HG03280 (cell line): ENCODE data around the gene GPR50.

Experiments
- ATAC-seq: cut with Tn5 transposase; IDR thresholded peaks from one replicate; pipeline ENCODE4 v1.9.1; 2021; ENCODE audit warnings: mild to moderate bottlenecking, moderate library complexity; ENCODE audit not compliant: unreplicated experiment

GPR50 gene

GRCh38 chrX:151176231-151176750, at the start of gene GPR50:
GPR50 (plus strand) TSS chrX:151176584; CDS start chrX:151176722, 138 bp downstream.
- no peak for ATAC-seq

- no peak for ATAC-seq
Measured at GRCh38 chrX:151132531-151132930, 43.9 kb upstream of the GPR50 start.

GRCh38 chrX:151151665-151152267, 24.6 kb upstream of the GPR50 start:
- no peak for ATAC-seq

GRCh38 chrX:151153086-151153485, 23.3 kb upstream of the GPR50 start:
- no peak for ATAC-seq

- ATAC-seq, result no peak
Measured at GRCh38 chrX:151153667-151154066, 22.7 kb upstream of the GPR50 start.

- no peak for ATAC-seq
Measured at GRCh38 chrX:151155234-151155633, 21.1 kb upstream of the GPR50 start.

GRCh38 chrX:151161690-151162089, 14.7 kb upstream of the GPR50 start:
- ATAC-seq, result no peak

- no peak for ATAC-seq
Measured at GRCh38 chrX:151167791-151168345, 8.5 kb upstream of the GPR50 start.

GRCh38 chrX:151169783-151170182, 6.6 kb upstream of the GPR50 start:
- ATAC-seq, result no peak

GRCh38 chrX:151174581-151175282, 1.7 kb upstream of the GPR50 start:
- ATAC-seq, result no peak

- no peak for ATAC-seq
Measured at GRCh38 chrX:151175283-151176062, 911 bp upstream of the GPR50 start.

GRCh38 chrX:151177141-151178027, 1.0 kb downstream of the GPR50 start:
- ATAC-seq, result no peak

- no peak for ATAC-seq
Measured at GRCh38 chrX:151178746-151179145, 2.4 kb downstream of the GPR50 start.

- no peak for ATAC-seq
Measured at GRCh38 chrX:151180400-151180799, 4.0 kb downstream of the GPR50 start.

GRCh38 chrX:151181088-151181487, 4.7 kb downstream of the GPR50 start:
- ATAC-seq, result no peak

- ATAC-seq, result no peak
Measured at GRCh38 chrX:151183233-151183753, 6.9 kb downstream of the GPR50 start.

- ATAC-seq, result no peak
Measured at GRCh38 chrX:151183912-151184565, 7.7 kb downstream of the GPR50 start.

- ATAC-seq, result no peak
Measured at GRCh38 chrX:151184705-151185104, 8.3 kb downstream of the GPR50 start.

- no peak for ATAC-seq
Measured at GRCh38 chrX:151206871-151207270, 30.5 kb downstream of the GPR50 start.

- no peak for ATAC-seq
Measured at GRCh38 chrX:151225843-151226242, 49.5 kb downstream of the GPR50 start.
